Prostate gland (tissue), 2 donors: ENCODE results near the gene INPP5A.
A peak's percentile ranks its signal among the peaks of the same experiment; 100 is the strongest.
"Not testable (repeated sequence)": the region's sequence is repeated elsewhere in the genome, so short reads cannot be mapped to it uniquely, and the experiment has no call there.

Experiments used
- POLR2A ChIP-seq: fragments of 450-650 bp; IDR thresholded peaks from one replicate; pipeline ENCODE4 v1.6.1; 2016; ENCODE audit warnings: antibody characterized with exemption, mild to moderate bottlenecking
- POLR2AphosphoS5 ChIP-seq: sonication (generic); formaldehyde crosslinking; IDR thresholded peaks from one replicate; pipeline ENCODE4 v1.6.1; 2017; ENCODE audit warnings: antibody characterized with exemption
- TF ChIP-seq, protein P1 (sequence below), 4 experiments: fragments of 200-600 bp in 2 of 4; fragments of 450-650 bp in 2 of 4; sonication (generic) in 2 of 4; IDR thresholded peaks; 1 replicate in 3 of 4; 2 replicates in 1 of 4; pipeline ENCODE4 v1.5.1; 2016 to 2019; ENCODE audit warnings: antibody characterized with exemption in 4 of 4, mild to moderate bottlenecking in 2 of 4, moderate library complexity in 2 of 4

DNA sequence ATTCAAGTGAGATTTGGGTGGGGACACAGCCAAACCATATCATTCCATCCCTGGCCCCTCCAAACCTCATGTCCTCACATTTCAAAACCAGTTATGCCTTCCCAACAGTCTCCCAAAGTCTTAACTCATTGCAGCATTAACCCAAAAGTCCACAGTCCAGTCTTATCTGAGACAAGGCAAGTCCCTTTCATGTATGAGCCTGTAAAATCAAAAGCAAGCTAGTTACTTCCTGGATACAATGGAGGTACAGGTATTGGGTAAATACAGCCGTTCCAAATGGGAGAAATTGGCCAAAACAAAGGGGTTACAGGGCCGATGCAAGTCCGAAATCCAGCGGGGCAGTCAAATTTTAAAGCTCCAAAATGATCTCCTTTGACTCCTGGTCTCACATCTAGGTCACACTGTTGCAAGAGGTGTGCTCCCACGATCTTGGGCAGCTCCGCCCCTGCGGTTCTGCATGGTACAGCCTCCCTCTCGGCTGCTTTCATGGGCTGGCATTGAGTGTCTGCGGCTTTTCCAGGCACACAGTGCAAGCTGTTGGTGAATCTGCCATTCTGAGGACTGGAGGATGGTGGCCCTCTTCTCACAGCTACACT, 61.5 kb downstream of the INPP5A start:
- TF ChIP-seq, protein P1, sequence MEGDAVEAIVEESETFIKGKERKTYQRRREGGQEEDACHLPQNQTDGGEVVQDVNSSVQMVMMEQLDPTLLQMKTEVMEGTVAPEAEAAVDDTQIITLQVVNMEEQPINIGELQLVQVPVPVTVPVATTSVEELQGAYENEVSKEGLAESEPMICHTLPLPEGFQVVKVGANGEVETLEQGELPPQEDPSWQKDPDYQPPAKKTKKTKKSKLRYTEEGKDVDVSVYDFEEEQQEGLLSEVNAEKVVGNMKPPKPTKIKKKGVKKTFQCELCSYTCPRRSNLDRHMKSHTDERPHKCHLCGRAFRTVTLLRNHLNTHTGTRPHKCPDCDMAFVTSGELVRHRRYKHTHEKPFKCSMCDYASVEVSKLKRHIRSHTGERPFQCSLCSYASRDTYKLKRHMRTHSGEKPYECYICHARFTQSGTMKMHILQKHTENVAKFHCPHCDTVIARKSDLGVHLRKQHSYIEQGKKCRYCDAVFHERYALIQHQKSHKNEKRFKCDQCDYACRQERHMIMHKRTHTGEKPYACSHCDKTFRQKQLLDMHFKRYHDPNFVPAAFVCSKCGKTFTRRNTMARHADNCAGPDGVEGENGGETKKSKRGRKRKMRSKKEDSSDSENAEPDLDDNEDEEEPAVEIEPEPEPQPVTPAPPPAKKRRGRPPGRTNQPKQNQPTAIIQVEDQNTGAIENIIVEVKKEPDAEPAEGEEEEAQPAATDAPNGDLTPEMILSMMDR (IDR thresholded peaks at IDR 0.05): peak in 1 of 4 experiments; percentile 34
- peak; percentile 19 for TF ChIP-seq POLR2AphosphoS5
- TF ChIP-seq POLR2A: not testable (repeated sequence)
